Fibroblast of the aortic adventitia (primary cell): ENCODE results near the gene MACROD1. TPM values are rescaled to one million over a fixed set of nuclear protein-coding genes. Genes with fewer than 3 reads are reported as not detected.

Experiments used
- DNase-seq: peaks from one replicate; pipeline ENCODE4 v3.0.0-alpha.2; 2010; ENCODE audit warnings: low read depth
- H3K4me3 ChIP-seq: 2 replicates; pipeline ENCODE4 v1.5.1; 2011; ENCODE audit warnings: low read depth, mild to moderate bottlenecking, control low read depth, low read length, moderate library complexity
- total RNA-seq: library from RNA; depleted of rRNA; stranded (reverse); fragments of >200 nt; gene quantifications from 2 replicates; pipeline ENCODE4 v1.2.3, GENCODE V29; 2012; ENCODE audit warnings: low replicate concordance
- TF ChIP-seq, protein P1 (sequence below): IDR thresholded peaks from 2 replicates; pipeline ENCODE4 v1.5.1; 2011; ENCODE audit warnings: mild to moderate bottlenecking, low read length, control low read depth, inconsistent platforms; ENCODE audit not compliant: insufficient read depth

The MACROD1 gene
- total RNA-seq, 1 donor, result 14.5 TPM

DNA sequence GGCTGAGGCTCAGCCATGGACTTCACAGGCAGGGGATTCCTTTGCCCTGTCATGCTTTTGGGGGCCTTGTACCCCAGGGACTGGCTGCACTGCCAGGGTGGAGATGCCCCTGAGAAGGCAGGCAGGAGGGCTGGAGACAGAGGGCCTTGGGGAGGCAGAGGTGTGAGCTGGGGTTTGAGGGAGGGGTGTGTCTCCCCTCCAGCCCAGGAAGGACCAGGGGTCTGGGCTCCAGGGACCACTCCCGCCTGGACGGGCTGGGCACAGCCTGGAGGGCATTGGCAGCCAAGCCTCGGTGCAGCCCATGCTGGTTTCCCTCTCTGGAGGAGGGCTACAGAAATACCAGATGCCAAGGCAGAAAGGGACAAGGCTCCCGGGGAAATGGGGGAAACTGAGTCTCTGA lies 160.2 kb downstream of the MACROD1 start:
- TF ChIP-seq, protein P1, sequence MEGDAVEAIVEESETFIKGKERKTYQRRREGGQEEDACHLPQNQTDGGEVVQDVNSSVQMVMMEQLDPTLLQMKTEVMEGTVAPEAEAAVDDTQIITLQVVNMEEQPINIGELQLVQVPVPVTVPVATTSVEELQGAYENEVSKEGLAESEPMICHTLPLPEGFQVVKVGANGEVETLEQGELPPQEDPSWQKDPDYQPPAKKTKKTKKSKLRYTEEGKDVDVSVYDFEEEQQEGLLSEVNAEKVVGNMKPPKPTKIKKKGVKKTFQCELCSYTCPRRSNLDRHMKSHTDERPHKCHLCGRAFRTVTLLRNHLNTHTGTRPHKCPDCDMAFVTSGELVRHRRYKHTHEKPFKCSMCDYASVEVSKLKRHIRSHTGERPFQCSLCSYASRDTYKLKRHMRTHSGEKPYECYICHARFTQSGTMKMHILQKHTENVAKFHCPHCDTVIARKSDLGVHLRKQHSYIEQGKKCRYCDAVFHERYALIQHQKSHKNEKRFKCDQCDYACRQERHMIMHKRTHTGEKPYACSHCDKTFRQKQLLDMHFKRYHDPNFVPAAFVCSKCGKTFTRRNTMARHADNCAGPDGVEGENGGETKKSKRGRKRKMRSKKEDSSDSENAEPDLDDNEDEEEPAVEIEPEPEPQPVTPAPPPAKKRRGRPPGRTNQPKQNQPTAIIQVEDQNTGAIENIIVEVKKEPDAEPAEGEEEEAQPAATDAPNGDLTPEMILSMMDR, result no peak
- no peak overlapping the region for H3K4me3 ChIP-seq
- no peak for DNase-seq

DNA sequence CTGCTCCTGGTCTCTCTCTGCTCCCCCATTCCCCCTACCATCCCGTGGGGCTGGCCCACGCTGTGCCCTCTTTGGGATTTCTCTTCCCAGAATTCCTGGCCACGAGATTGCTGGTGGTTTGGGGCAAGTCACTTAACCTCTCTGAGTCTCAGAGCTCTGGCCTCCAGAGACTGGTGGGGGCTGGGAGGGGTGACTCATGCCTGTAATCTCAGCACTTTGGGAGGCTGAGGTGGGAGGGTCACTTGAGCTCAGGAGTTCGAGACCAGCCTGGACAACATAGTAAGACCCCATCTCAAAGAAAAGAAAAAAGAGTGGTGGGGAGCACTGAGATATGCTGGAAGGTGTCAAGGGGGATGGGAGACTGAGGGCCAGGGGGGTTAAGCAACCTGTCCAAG lies 161.3 kb downstream of the MACROD1 start:
- TF ChIP-seq, protein P1, result no peak
- DNase-seq, result no peak
- H3K4me3 ChIP-seq, result no peak overlapping the region

DNA sequence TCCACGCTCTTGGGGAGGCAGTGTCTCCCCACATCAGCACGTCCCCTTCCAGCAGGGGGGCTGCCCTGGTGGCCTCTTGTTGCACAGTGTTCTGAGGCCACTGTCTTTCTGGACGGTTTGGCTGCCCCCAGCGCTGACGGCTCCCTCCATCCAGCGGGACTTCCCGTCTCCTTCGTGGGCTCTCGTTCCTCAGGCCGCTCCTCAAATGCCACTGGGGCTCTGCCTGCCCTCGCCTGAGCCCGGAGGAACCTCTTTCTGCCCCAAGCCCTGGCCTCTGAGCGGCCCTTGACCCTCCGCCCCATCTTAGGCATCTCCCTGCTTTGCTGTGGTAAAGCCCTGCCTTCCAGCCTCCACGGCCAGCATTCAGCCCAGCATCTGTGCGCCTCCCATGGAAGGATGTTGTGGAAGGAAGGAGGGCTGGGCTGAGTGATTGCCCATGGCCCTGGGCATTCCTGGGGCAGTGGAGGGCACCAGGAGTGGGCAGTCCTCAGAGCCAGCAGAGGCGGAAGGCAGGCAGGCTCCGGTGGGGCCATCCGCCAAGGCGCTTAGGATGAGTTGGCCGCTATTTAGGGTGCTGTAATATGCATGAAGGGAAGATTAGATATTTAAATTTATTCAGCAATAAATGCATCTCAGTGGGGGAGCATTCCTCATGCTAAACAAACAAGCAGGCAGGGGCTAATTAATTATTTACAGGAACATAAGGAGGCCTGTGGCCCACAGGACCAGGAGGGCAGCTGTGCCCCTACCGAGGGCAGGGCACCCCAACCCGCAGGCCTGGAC lies 161.9 kb downstream of the MACROD1 start:
- DNase-seq, result no peak
- TF ChIP-seq, protein P1, result no peak
- H3K4me3 ChIP-seq, result no peak overlapping the region

DNA sequence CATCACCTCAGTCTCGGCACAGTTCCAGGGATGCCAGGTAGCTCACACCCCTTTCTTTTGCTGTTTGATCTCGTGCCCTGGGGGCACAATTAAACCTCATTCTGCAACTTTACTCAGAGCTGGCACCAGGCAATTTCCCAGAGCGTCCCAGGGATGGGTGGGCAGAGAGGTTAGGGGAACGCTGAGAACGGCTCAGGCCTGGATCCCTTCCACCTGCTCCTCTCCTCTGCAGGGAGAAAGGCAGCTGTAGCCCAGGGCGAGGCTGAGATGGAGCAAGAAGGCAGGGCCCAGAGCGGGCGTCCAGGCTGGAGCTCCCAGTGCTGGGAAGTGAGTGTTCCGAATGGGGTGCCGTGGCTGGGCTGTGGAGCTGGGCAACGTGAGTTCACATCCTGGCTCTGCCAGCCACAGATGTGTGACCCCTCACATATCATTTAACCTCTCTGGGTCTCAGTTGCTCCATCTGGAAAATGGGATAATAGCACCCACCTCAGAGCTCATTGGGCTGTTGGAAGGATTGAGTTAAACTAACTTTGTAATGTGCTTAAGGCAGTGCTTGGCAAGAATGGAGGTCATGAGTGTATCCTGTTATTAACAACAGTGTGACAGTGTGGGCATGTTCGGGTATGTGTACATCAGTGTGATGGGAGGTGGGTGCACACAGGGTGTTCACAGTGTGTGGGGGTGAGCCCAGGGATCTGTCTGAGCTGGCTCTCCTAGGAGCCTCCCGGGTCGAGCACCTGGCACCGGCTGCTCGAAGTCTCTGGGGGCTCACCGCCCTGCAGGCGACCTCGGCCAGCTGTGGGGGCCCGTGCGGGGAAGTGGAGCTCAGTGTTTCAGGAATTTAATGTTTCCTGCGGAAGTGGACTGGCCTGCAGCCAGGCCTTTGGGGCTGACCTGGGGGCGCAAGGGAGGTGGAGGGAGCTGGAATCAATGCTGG lies 164.2 kb downstream of the MACROD1 start:
- DNase-seq, result peak; percentile 27
- H3K4me3 ChIP-seq, result no peak overlapping the region
- TF ChIP-seq, protein P1, result no peak

DNA sequence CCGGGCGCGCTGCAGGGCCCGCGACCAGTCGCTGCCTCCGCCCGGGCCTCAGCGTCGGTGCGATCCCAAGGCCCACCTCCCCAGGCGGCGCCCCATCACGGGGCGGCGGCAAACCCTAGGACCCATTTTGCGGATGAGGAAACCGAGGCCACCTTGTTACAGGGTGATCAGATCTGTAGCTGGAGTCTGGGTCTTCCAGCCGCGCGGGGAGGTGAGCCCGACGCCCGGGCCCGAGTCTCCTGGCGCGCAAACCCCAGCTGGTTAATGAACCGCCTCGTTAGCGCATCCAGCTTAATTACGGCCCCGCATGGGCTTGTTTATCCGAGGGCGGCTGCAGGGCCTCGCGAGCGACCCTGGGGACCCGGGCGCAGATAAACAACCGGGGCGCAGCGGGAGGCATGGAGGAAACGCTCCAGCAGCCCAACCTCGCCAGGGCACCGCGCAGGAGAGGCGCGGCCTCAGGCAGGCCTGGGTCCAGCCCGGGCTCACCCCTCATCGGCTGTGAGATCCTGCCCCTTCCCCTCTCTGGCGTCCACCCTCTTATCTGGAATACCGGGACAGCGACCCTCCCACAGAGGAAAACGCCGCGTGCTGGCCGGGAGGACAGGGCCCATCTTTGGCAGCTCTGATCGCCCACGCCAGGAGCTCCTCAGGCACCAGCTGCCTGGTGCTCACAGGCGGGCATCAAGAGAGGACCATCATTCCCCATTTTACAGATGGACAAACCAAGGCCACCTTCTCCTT lies 165.0 kb downstream of the MACROD1 start:
- TF ChIP-seq, protein P1, result no peak
- H3K4me3 ChIP-seq, result peak overlapping the region; percentile 42
- no peak for DNase-seq

DNA sequence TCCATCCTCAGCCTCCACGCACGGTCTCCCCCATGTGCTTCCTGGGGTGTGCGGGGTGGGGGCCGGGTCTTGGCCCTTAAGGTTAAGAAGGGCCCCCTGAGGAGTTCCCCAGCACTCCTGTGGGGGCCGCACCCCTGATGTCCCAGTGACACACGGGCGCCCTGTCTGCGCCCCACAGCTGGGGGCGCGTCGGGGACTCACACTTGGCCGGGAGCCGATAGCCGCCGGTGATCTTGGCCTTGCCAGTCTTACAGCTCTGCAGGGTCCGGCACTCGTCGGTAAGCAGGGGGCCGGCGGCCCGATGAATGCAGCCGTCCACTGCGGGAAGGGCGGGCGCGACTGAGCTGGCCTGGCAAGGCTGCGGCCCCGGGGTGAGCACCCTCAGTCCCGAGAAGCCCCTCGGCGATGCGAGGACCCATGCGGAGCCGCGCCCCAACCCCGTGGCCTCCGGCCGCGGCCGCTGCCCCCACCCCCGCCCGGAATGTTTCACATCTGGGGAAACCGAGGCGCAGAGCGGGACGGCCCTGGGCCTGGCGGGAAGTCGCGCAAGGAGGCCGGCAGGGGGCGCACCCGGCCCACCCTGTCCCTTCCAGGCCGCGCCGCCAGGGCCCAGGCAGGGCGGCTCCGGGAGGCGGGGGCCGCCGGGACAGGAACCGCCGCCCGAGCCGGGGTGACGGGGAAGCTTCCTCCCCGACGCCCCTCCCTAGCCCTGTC lies 165.7 kb downstream of the MACROD1 start:
- H3K4me3 ChIP-seq, result peak overlapping the region; percentile 42
- DNase-seq, result peak; percentile 68
- TF ChIP-seq, protein P1, result peak; percentile 62
